Measurements from ENCODE around the gene HDAC9. TPM values are rescaled to one million over a fixed set of nuclear protein-coding genes. Genes with fewer than 3 reads are reported as not detected.

The HDAC9 gene
- total RNA-seq, 1 donor from 2014 or later: 27.6 TPM

GRCh38 chr7:18666107-18666728, 170.7 kb downstream of the HDAC9 start:
- Mint-ChIP-seq H3K9me3 (ENCODE audit: unreplicated experiment) (no peaks in the 10 kb centered on the region), H3K4me3 (ENCODE audit: unreplicated experiment) (no peak overlapping the region), H3K27ac (ENCODE audit: unreplicated experiment) (no peak overlapping the region), H3K36me3 (ENCODE audit: low read depth, unreplicated experiment) (peaks cover 2% of the 10 kb centered on the region), H3K27me3 (ENCODE audit: low read depth, unreplicated experiment) (no peaks in the 10 kb centered on the region), H3K4me1 (ENCODE audit: low read depth, unreplicated experiment) (peaks cover 8% of the 10 kb centered on the region)
- FAIRE-seq: peak; percentile 20
- Histone ChIP-seq H3K4me3 (ENCODE audit: insufficient read depth, low read depth, low read length) (no peak overlapping the region), H3K4me1 (ENCODE audit: insufficient read depth, low read length) (peaks cover 5% of the 10 kb centered on the region), H2AFZ (ENCODE audit: low read depth, low read length) (no peak overlapping the region), H3K9me3 (ENCODE audit: insufficient read depth, low read depth, low read length) (no peaks in the 10 kb centered on the region), H3K27ac (ENCODE audit: low read depth, low read length) (no peak overlapping the region), H3K4me2 (ENCODE audit: low read length) (no peak overlapping the region), H3K27me3 (ENCODE audit: insufficient read depth, low read length) (no peaks in the 10 kb centered on the region), H3K9ac (ENCODE audit: low read length) (no peak overlapping the region), H3K79me2 (ENCODE audit: insufficient read depth, low read length) (no peaks in the 10 kb centered on the region), H3K36me3 (ENCODE audit: insufficient read depth, low read length) (no peaks in the 10 kb centered on the region), H4K20me1 (ENCODE audit: insufficient read depth, low read length) (no peaks in the 10 kb centered on the region)
- DNase-seq (ENCODE audit: low read depth): peak; percentile 31
- TF ChIP-seq CTCF (IDR thresholded peaks at IDR 0.05; ENCODE audit: insufficient read depth, low read depth, low read length) (peak; percentile 83), EZH2 (IDR thresholded peaks at IDR 0.05; ENCODE audit: insufficient read depth, low read length) (no peak)

DNA sequence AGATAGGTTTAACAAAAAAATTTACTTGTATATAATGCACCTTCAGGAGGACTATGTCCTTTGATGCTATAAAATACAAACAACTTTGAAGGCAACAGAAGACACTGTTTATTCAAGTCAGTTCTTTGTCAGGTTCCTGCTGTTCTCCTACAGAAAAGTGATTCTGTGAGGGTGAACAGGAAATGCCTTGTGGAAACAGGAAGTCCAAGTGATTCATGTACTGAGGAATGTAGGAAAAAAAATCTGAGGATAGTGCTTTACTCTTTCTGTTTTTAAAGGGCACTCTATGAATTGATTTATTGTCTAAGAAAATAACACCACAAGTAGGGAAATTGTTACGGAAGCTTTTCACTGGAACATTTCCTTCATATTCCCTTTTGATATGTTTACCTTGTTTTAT, 171.9 kb downstream of the HDAC9 start:
- Histone ChIP-seq H3K4me3 (ENCODE audit: insufficient read depth, low read depth, low read length) (no peak overlapping the region), H3K9ac (ENCODE audit: low read length) (no peak overlapping the region), H3K27me3 (ENCODE audit: insufficient read depth, low read length) (no peaks in the 10 kb centered on the region), H3K79me2 (ENCODE audit: insufficient read depth, low read length) (no peaks in the 10 kb centered on the region), H3K4me2 (ENCODE audit: low read length) (peak overlapping the region; percentile 44), H3K9me3 (ENCODE audit: insufficient read depth, low read depth, low read length) (no peaks in the 10 kb centered on the region), H3K4me1 (ENCODE audit: insufficient read depth, low read length) (peaks cover 5% of the 10 kb centered on the region), H4K20me1 (ENCODE audit: insufficient read depth, low read length) (no peaks in the 10 kb centered on the region), H3K27ac (ENCODE audit: low read depth, low read length) (peak overlapping the region; percentile 24), H3K36me3 (ENCODE audit: insufficient read depth, low read length) (no peaks in the 10 kb centered on the region), H2AFZ (ENCODE audit: low read depth, low read length) (no peak overlapping the region)
- DNase-seq (ENCODE audit: low read depth) (peak; percentile 69), FAIRE-seq (peak; percentile 92)
- Mint-ChIP-seq H3K4me1 (ENCODE audit: low read depth, unreplicated experiment) (peaks cover 8% of the 10 kb centered on the region), H3K27ac (ENCODE audit: unreplicated experiment) (peak overlapping the region; percentile 11), H3K36me3 (ENCODE audit: low read depth, unreplicated experiment) (peaks cover 2% of the 10 kb centered on the region), H3K27me3 (ENCODE audit: low read depth, unreplicated experiment) (no peaks in the 10 kb centered on the region), H3K9me3 (ENCODE audit: unreplicated experiment) (no peaks in the 10 kb centered on the region), H3K4me3 (ENCODE audit: unreplicated experiment) (no peak overlapping the region)
- TF ChIP-seq EZH2 (IDR thresholded peaks at IDR 0.05; ENCODE audit: insufficient read depth, low read length) (no peak), CTCF (IDR thresholded peaks at IDR 0.05; ENCODE audit: insufficient read depth, low read depth, low read length) (no peak)

GRCh38 chr7:18671176-18671575, 175.6 kb downstream of the HDAC9 start:
- H3K27me3 ChIP-seq (ENCODE audit: insufficient read depth, low read length): no peaks in the 10 kb centered on the region
- H3K36me3 ChIP-seq (ENCODE audit: insufficient read depth, low read length): no peaks in the 10 kb centered on the region
- no peaks in the 10 kb centered on the region for H4K20me1 ChIP-seq (ENCODE audit: insufficient read depth, low read length)
- Mint-ChIP-seq H3K27ac (ENCODE audit: unreplicated experiment) (no peak overlapping the region), H3K4me1 (ENCODE audit: low read depth, unreplicated experiment) (peaks cover 6% of the 10 kb centered on the region), H3K27me3 (ENCODE audit: low read depth, unreplicated experiment) (no peaks in the 10 kb centered on the region), H3K4me3 (ENCODE audit: unreplicated experiment) (no peak overlapping the region), H3K9me3 (ENCODE audit: unreplicated experiment) (no peaks in the 10 kb centered on the region), H3K36me3 (ENCODE audit: low read depth, unreplicated experiment) (peaks cover 2% of the 10 kb centered on the region)
- no peak overlapping the region for H3K4me3 ChIP-seq (ENCODE audit: insufficient read depth, low read depth, low read length)
- no peak overlapping the region for H2AFZ ChIP-seq (ENCODE audit: low read depth, low read length)
- no peaks in the 10 kb centered on the region for H3K9me3 ChIP-seq (ENCODE audit: insufficient read depth, low read depth, low read length)
- FAIRE-seq (no peak), DNase-seq (ENCODE audit: low read depth) (no peak)
- no peak overlapping the region for H3K4me2 ChIP-seq (ENCODE audit: low read length)
- no peak overlapping the region for H3K27ac ChIP-seq (ENCODE audit: low read depth, low read length)
- TF ChIP-seq EZH2 (IDR thresholded peaks at IDR 0.05; ENCODE audit: insufficient read depth, low read length) (no peak), CTCF (IDR thresholded peaks at IDR 0.05; ENCODE audit: insufficient read depth, low read depth, low read length) (no peak)
- H3K79me2 ChIP-seq (ENCODE audit: insufficient read depth, low read length): no peaks in the 10 kb centered on the region
- peaks cover 5% of the 10 kb centered on the region for H3K4me1 ChIP-seq (ENCODE audit: insufficient read depth, low read length)
- H3K9ac ChIP-seq (ENCODE audit: low read length): no peak overlapping the region

Measured in astrocyte (in vitro differentiated cells and primary cell).